K562 (cell line): ENCODE data around the gene MBD3. TPM values are rescaled to one million over a fixed set of nuclear protein-coding genes. Genes with fewer than 3 reads are reported as not detected.

Experiments used
- ATF2 ChIP-seq: sonication (generic); formaldehyde crosslinking; IDR thresholded peaks from 2 replicates; pipeline ENCODE4 v1.8.1; 2022; ENCODE audit warnings: missing genetic modification reagents
- BHLHE40 ChIP-seq: IDR thresholded peaks from 2 replicates; pipeline ENCODE4 v1.6.1; 2011; ENCODE audit warnings: low read length, improper control_type of control experiment
- CBFA2T2 ChIP-seq: fragments of 450-650 bp; conservative IDR thresholded peaks from 2 replicates; pipeline ENCODE4 v1.6.1; 2017; ENCODE audit warnings: mild to moderate bottlenecking
- CBX3 ChIP-seq, 2 experiments: IDR thresholded peaks; 1 replicate in 1 of 2; 2 replicates in 1 of 2; pipeline ENCODE4 v1.6.1; 2012; ENCODE audit warnings: inconsistent platforms in 2 of 2, low read length in 2 of 2, borderline replicate concordance in 1 of 2, control low read depth in 1 of 2
- CLOCK ChIP-seq: fragments of 250-450 bp; sonication (Bioruptor Pico); IDR thresholded peaks from 2 replicates; pipeline ENCODE4 v1.4.0; 2020; ENCODE audit warnings: mild to moderate bottlenecking, moderate library complexity, borderline replicate concordance
- ELF4 ChIP-seq: fragments of 450-650 bp; formaldehyde crosslinking; IDR thresholded peaks from 2 replicates; pipeline ENCODE4 v1.4.0; 2022; ENCODE audit warnings: missing genetic modification characterization
- FOXP1 ChIP-seq: sonication (generic); formaldehyde crosslinking; IDR thresholded peaks from 2 replicates; pipeline ENCODE4 v1.8.0; 2022; ENCODE audit warnings: mild to moderate bottlenecking, missing genetic modification reagents
- RHOXF2B ChIP-seq: fragments of 250-450 bp; sonication (Bioruptor Pico); conservative IDR thresholded peaks from 2 replicates; pipeline ENCODE4 v1.5.1; 2021
- SPI1 ChIP-seq: IDR thresholded peaks from 2 replicates; pipeline ENCODE4 v1.6.1; 2011; ENCODE audit warnings: low read depth, low read length, control low read depth, borderline replicate concordance
- SRSF9 ChIP-seq: fragments of 200-400 bp; formaldehyde crosslinking; IDR thresholded peaks from 2 replicates; pipeline ENCODE4 v1.6.1; 2017; ENCODE audit warnings: low read depth, low read length, borderline replicate concordance
- USF1 ChIP-seq: sonication (generic); formaldehyde crosslinking; IDR thresholded peaks from 2 replicates; pipeline ENCODE4 v1.9.0; 2022; ENCODE audit warnings: mild to moderate bottlenecking, missing genetic modification reagents
- ZNF280A ChIP-seq: fragments of 450-650 bp; IDR thresholded peaks from 2 replicates; pipeline ENCODE4 v1.6.1; 2018; ENCODE audit warnings: mild to moderate bottlenecking, low read depth; ENCODE audit not compliant: partially characterized antibody
- polyA plus RNA-seq, 8 experiments: library from polyadenylated mRNA; depleted of rRNA in 4 of 8; stranded (reverse) in 5 of 8; unstranded in 3 of 8; fragments of >200 nt; fragmentation: Nextera tagmentation in 2 of 8; fragmentation: Illumina TruSeq in 1 of 8; extraction: Ambion mirVana in 2 of 8; extraction: Trizol in 1 of 8; gene quantifications; 2 replicates each; pipeline versions ENCODE4 v1.2.1 to v1.2.3, GENCODE V29; 2011 to 2014; ENCODE audit warnings: inconsistent platforms in 1 of 8, missing spikeins in 1 of 8
- total RNA-seq, 7 experiments: library from RNA; depleted of rRNA in 6 of 7; stranded (reverse); fragments of >200 nt in 6 of 7; fragmentation: Illumina TruSeq in 2 of 7; extraction: Trizol in 2 of 7; gene quantifications; 2 replicates each; pipeline versions ENCODE4 v1.2.1 to v1.2.3, GENCODE V29; 2011 to 2021; ENCODE audit warnings: low replicate concordance in 1 of 7
- TF ChIP-seq, protein P1 (sequence below): fragments of 250-450 bp; sonication (Bioruptor Pico); IDR thresholded peaks from 2 replicates; pipeline ENCODE4 v1.5.0; 2021
- TF ChIP-seq, protein P2 (sequence below), 3 experiments: fragments of 200-800 bp in 1 of 3; sonication (Bioruptor generic) in 1 of 3; sonication (generic) in 1 of 3; formaldehyde crosslinking in 1 of 3; IDR thresholded peaks; 2 replicates each; pipeline versions ENCODE4 v1.6.1 to v1.8.0; 2016 to 2022; ENCODE audit warnings: mild to moderate bottlenecking in 2 of 3, missing compliant biosample characterization in 2 of 3, missing genetic modification characterization in 2 of 3, missing genetic modification reagents in 1 of 3
- TF ChIP-seq, protein P3 (sequence below): sonication (generic); formaldehyde crosslinking; IDR thresholded peaks from 2 replicates; pipeline ENCODE4 v1.8.0; 2022; ENCODE audit warnings: missing genetic modification reagents, mild to moderate bottlenecking, borderline replicate concordance

The MBD3 gene
- total and polyA plus RNA-seq, 9 of the 15 experiments (the other 6 are each of a cell fraction or from before 2014, with no cell fraction given), result 0.24 to 137 (median 30.9) TPM

GRCh38 chr19:1605236-1606137 lies 12.8 kb upstream of the MBD3 start, which contains the start of gene UQCR11 (continued):
- TF ChIP-seq ZNF280A, result no peak
- peak; percentile 68; the same call in 1 of the 2 replicates for TF ChIP-seq ELF4
- TF ChIP-seq ATF2 (CRISPR knock-in tag), result no peak
- TF ChIP-seq, protein P1, sequence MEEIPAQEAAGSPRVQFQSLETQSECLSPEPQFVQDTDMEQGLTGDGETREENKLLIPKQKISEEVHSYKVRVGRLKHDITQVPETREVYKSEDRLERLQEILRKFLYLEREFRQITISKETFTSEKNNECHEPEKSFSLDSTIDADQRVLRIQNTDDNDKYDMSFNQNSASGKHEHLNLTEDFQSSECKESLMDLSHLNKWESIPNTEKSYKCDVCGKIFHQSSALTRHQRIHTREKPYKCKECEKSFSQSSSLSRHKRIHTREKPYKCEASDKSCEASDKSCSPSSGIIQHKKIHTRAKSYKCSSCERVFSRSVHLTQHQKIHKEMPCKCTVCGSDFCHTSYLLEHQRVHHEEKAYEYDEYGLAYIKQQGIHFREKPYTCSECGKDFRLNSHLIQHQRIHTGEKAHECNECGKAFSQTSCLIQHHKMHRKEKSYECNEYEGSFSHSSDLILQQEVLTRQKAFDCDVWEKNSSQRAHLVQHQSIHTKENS (CRISPR knock-in tag), result no peak
- no peak for TF ChIP-seq SPI1
- TF ChIP-seq, protein P2, sequence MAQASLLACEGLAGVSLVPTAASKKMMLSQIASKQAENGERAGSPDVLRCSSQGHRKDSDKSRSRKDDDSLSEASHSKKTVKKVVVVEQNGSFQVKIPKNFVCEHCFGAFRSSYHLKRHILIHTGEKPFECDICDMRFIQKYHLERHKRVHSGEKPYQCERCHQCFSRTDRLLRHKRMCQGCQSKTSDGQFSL (CRISPR knock-in tag; IDR thresholded peaks at IDR 0.05), result peak; percentile 68; the same call in 1 of the 2 replicates
- TF ChIP-seq, protein P2 (tag; IDR thresholded peaks at IDR 0.05), result peak in 1 of 2 experiments; percentile 94; a peak in 2 of 4 replicates
- no peak for TF ChIP-seq RHOXF2B
- TF ChIP-seq, protein P3, sequence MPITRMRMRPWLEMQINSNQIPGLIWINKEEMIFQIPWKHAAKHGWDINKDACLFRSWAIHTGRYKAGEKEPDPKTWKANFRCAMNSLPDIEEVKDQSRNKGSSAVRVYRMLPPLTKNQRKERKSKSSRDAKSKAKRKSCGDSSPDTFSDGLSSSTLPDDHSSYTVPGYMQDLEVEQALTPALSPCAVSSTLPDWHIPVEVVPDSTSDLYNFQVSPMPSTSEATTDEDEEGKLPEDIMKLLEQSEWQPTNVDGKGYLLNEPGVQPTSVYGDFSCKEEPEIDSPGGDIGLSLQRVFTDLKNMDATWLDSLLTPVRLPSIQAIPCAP, result no peak
- no peak for TF ChIP-seq SRSF9
- peak in 1 of 2 experiments; percentile 71; a peak in 1 of 3 replicates for TF ChIP-seq CBX3 (IDR thresholded peaks at IDR 0.05; ENCODE audit: borderline replicate concordance in 1 of 2, low read length in 2 of 2)
- peak; percentile 18; the same call in 1 of the 2 replicates for TF ChIP-seq BHLHE40
- no peak for TF ChIP-seq CLOCK (CRISPR knock-in tag)
- TF ChIP-seq FOXP1 (CRISPR knock-in tag), result 0 out of 2 replicates have a peak, but pooled peaks have one; percentile 2
- TF ChIP-seq USF1 (CRISPR knock-in tag), result peak; percentile 96
- peak; percentile 55 for TF ChIP-seq CBFA2T2
